ENCODE measurements around the gene C1QTNF9B.

C1QTNF9B gene

GRCh38 chr13:23856008-23856750 lies 41.1 kb downstream of the C1QTNF9B start:
- DNase-seq: no peak

GRCh38 chr13:23855360-23855759 lies 41.9 kb downstream of the C1QTNF9B start:
- no peak for DNase-seq

GRCh38 chr13:23852351-23852750 lies 45.0 kb downstream of the C1QTNF9B start:
- DNase-seq: no peak

DNA sequence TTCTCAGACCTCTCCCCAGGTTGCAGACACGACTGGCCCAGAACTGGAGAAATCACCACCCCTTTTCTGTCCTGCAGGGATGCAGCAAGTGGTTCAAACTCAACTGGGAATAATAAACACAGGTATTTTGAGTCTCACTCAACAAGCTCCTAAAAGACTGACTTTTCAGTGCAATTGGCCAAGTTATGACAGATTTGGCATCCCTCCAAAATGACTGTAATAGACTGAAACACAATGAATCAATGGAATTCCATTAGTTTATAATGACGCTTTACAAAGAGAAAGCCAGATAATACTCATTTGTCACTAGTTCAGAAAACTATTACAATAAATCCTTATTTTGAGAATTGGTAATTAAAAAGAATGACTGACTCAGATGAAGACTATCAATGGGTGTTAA lies 46.2 kb downstream of the C1QTNF9B start:
- no peak for DNase-seq

- DNase-seq: no peak
Observed at GRCh38 chr13:23850134-23850533, 47.2 kb downstream of the C1QTNF9B start.

DNA sequence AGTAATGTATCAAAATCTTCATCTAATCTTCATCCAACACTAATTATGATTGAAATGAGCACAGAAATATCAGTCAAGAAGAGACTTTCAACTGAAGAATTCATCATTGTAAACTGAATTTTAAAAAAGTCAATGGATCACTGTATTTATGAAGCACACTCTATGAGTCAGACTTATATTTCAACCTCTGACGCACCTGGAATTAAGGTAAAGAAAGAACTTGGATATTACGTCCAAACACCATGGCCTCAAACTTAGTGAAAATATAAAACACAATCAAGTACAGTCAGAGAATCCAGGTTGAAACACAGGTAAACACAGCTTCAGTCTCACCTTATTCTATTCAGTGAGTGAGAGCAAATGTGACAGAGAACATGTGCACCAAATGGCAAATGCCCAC lies 47.6 kb downstream of the C1QTNF9B start:
- no peak for DNase-seq

DNA sequence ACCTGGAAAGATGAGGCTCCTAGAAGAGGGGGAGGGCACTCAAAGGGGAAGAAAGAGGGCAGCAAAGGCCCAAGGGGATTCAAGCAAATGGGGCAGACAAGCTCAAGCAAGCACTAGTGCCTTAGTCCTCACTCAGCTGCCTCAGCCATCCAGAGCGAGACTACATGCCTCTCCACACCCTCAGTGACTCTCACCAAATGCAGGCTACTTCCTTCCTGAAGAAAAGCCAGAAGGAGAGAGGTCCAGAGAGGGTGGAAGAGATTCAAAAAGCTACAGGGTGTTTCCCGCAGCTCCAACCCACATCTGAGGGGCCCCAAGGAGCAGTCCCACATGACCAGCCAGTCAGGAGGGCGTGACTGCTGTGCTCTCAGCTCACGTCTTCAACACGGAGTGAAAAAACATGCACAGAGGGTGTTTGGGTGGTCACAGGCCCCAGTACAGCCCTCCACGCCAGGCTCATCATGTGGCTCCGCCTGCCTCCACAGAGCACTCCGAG lies 48.6 kb downstream of the C1QTNF9B start:
- DNase-seq: no peak

DNA sequence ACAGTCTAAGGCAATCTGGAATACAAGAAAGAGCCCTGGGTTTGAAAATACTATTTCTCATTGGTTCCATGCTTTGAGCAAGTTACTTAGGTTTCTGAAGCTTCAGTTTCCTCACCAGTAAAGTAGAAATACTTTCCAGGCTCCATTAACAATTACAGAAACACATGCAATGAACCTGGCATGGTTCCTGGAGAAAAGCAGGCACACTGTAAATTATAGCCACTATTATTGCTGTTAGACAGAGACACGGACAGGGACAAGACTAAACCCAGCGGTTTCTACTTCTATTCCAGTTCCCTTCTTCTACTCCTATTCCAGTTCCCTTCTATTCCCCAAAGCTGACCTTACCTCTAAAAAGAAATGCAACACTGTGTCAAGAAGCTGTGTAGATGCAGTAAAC lies 49.3 kb downstream of the C1QTNF9B start:
- DNase-seq: no peak

DNA sequence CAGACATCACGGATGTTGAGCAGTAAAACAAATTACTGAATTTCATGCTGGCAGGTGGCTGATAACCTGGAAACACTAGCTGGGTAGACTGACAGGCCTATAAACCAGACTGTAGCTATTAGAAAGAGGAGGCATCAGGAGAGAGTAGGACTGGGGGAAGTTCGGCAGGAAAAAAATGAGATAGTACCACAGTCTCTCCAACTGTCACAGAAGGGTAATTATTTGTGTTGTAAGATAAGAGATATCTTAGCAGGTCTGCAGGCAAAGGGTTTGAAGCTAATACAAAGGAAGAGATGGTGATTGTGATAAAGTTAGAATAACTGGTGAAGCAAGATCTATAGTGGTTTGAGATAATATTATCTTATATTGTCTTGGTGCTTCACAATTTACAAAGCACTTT lies 49.8 kb downstream of the C1QTNF9B start:
- no peak for DNase-seq

DNA sequence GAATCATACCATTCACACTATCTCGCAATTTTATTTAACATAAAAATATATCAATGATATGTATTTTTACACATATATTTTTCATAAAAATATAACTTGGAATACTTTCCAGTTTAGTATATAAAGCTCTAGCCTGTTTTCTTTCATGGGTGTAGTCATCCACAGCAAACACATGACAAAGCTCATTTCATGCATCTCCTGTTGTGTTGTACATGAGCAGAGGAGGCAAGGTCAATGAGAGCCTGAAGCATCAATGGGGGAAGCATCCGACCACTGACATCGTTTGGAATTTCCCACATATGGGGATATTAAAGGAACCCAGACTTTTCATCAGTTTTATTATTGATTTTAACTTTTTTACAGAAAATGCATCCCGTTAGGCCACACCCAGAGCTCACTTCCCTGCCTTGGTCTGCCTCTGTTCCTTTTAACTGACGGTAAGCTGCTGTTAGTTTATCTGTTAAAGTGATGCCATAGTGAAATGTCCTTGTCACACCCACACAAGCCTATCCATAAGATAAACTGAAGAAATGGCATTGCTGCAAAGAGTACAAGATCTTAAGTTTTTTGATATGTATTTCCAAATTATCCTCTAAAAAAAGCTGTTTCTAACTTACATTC lies 52.1 kb downstream of the C1QTNF9B start:
- DNase-seq: no peak

- no peak for DNase-seq
Observed at GRCh38 chr13:23844132-23844531, 53.2 kb downstream of the C1QTNF9B start.

DNA sequence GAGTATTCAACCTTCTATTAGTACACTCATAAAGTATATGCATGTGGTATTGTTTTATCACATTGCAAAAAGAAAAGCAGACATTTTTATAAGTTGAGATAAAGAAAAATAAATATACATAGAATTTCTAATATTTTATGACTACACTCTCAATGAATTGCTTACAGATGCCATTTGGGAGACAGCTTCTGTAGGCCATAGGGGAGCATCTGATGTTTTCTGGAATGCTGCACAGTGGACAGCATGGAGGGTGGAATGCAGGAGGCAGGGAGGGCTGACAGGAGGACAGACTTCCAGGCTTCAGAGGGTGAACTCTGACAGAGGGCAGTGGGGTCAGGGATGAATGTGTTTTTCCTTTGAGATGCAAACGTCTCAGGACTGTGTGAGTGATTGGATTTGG lies 53.9 kb downstream of the C1QTNF9B start:
- DNase-seq: no peak

DNA sequence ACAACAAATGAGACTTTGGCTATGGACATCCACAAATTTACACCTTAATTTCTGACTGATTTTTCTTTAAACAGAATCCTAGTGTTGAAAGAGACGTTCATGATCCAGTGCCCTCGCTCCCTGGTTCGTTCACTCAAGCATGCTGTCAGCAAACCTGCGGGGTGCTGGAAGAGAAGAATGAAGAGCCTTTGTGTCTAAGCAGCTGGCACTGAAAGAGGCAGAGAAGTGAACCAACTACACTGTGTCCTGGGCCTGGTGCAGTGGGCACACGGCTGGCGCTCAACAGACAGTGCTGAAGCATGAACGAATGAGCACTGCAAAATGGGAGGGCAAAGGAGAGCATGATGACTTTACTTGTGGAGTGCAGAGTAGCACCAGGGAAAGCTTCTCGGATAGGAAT lies 54.9 kb downstream of the C1QTNF9B start:
- no peak for DNase-seq
